Measurements from ENCODE around the gene NGRN.

GRCh38 chr15:90233387-90234095 lies 31.9 kb upstream of the NGRN start, which contains the start of gene CIB1:
- TF ChIP-seq, protein P1, sequence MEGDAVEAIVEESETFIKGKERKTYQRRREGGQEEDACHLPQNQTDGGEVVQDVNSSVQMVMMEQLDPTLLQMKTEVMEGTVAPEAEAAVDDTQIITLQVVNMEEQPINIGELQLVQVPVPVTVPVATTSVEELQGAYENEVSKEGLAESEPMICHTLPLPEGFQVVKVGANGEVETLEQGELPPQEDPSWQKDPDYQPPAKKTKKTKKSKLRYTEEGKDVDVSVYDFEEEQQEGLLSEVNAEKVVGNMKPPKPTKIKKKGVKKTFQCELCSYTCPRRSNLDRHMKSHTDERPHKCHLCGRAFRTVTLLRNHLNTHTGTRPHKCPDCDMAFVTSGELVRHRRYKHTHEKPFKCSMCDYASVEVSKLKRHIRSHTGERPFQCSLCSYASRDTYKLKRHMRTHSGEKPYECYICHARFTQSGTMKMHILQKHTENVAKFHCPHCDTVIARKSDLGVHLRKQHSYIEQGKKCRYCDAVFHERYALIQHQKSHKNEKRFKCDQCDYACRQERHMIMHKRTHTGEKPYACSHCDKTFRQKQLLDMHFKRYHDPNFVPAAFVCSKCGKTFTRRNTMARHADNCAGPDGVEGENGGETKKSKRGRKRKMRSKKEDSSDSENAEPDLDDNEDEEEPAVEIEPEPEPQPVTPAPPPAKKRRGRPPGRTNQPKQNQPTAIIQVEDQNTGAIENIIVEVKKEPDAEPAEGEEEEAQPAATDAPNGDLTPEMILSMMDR (IDR thresholded peaks at IDR 0.05; ENCODE audit: low read depth, low read length): no peak
- peak; percentile 74 for TF ChIP-seq POLR2A (IDR thresholded peaks at IDR 0.05; ENCODE audit: extremely low read depth, insufficient read length)

Data from NB4 (cell line).